KMS-11 (cell line): ENCODE data around the gene PHB1.

Experiments
- H2AFZ ChIP-seq: fragments of 200-600 bp; sonication (generic); 2 replicates; pipeline ENCODE4 v1.6.1; 2016; ENCODE audit warnings: antibody characterized with exemption, mixed run types, low read depth
- H3K27ac ChIP-seq: fragments of 200-600 bp; sonication (generic); 2 replicates; pipeline ENCODE4 v1.6.1; 2016; ENCODE audit warnings: mild to moderate bottlenecking, mixed run types
- H3K27me3 ChIP-seq: fragments of 200-600 bp; sonication (generic); 2 replicates; pipeline ENCODE4 v1.6.1; 2017; ENCODE audit warnings: mild to moderate bottlenecking, low read depth, mixed run types, moderate library complexity; ENCODE audit not compliant: insufficient read depth
- H3K36me3 ChIP-seq: fragments of 200-600 bp; sonication (generic); 2 replicates; pipeline ENCODE4 v1.6.1; 2017; ENCODE audit warnings: mild to moderate bottlenecking, mixed run types; ENCODE audit not compliant: insufficient read depth
- H3K4me1 ChIP-seq: fragments of 200-600 bp; sonication (generic); 2 replicates; pipeline ENCODE4 v1.6.1; 2016; ENCODE audit warnings: mild to moderate bottlenecking, low read depth, mixed run types; ENCODE audit not compliant: poor library complexity, severe bottlenecking
- H3K4me2 ChIP-seq: fragments of 200-600 bp; sonication (generic); 2 replicates; pipeline ENCODE4 v1.7.0; 2016; ENCODE audit warnings: mild to moderate bottlenecking, mixed run types
- H3K4me3 ChIP-seq: fragments of 200-600 bp; sonication (generic); IDR thresholded peaks from 2 replicates; pipeline ENCODE4 v1.6.1; 2017; ENCODE audit warnings: low read depth, low read length, mixed read lengths; ENCODE audit not compliant: insufficient read depth
- H3K79me2 ChIP-seq: fragments of 200-600 bp; sonication (generic); 2 replicates; pipeline ENCODE4 v1.6.1; 2016; ENCODE audit warnings: low read depth, mixed run types; ENCODE audit not compliant: insufficient read depth
- H3K9ac ChIP-seq: fragments of 200-600 bp; sonication (generic); 2 replicates; pipeline ENCODE4 v1.6.1; 2016; ENCODE audit warnings: mild to moderate bottlenecking, mixed run types
- H4K20me1 ChIP-seq: fragments of 200-600 bp; sonication (generic); 2 replicates; pipeline ENCODE4 v1.6.1; 2016; ENCODE audit warnings: mild to moderate bottlenecking, mixed run types; ENCODE audit not compliant: insufficient read depth
- CTCF ChIP-seq: fragments of 200-600 bp; sonication (generic); conservative IDR thresholded peaks from 2 replicates; pipeline ENCODE4 v1.6.1; 2017; ENCODE audit warnings: low read depth, mild to moderate bottlenecking, antibody characterized with exemption, low read length, moderate library complexity, mixed read lengths

Gene PHB1

GRCh38 chr17:49383060-49383459 is 31.6 kb downstream of the PHB1 start:
- no peak overlapping the region for H3K27ac ChIP-seq
- no peak overlapping the region for H3K9ac ChIP-seq
- no peak for TF ChIP-seq CTCF
- H4K20me1 ChIP-seq = no peaks in the 10 kb centered on the region
- no peaks in the 10 kb centered on the region for H3K36me3 ChIP-seq
- H2AFZ ChIP-seq = no peak overlapping the region
- H3K79me2 ChIP-seq = no peaks in the 10 kb centered on the region
- H3K4me3 ChIP-seq = no peak overlapping the region
- H3K4me2 ChIP-seq = no peak overlapping the region
- H3K27me3 ChIP-seq = no peaks in the 10 kb centered on the region
- no peaks in the 10 kb centered on the region for H3K4me1 ChIP-seq

DNA sequence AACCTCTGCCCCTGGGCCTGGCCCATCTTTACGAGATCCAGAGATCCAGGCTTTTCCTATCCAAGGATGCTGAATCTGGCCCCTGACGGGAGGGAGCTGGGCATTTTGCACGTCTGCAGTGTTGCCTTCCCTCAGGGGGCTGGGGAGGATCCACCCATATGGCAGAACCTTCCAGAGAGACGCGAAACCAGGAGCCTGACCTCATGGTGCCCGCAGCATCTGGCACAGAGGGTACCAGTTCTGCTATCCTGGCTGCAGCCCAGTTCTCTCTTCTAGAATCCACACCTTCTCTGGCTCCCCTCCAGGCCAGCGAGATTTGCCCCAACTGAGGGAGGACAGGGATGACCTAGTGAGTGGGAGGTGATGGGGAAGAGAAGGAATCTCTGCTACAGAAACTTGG is 32.1 kb downstream of the PHB1 start:
- TF ChIP-seq CTCF = no peak
- Histone ChIP-seq H3K36me3 (no peaks in the 10 kb centered on the region), H3K4me2 (no peak overlapping the region), H3K9ac (no peak overlapping the region), H3K27me3 (no peaks in the 10 kb centered on the region), H3K79me2 (no peaks in the 10 kb centered on the region), H2AFZ (no peak overlapping the region), H3K27ac (no peak overlapping the region), H4K20me1 (no peaks in the 10 kb centered on the region), H3K4me3 (no peak overlapping the region), H3K4me1 (no peaks in the 10 kb centered on the region)

DNA sequence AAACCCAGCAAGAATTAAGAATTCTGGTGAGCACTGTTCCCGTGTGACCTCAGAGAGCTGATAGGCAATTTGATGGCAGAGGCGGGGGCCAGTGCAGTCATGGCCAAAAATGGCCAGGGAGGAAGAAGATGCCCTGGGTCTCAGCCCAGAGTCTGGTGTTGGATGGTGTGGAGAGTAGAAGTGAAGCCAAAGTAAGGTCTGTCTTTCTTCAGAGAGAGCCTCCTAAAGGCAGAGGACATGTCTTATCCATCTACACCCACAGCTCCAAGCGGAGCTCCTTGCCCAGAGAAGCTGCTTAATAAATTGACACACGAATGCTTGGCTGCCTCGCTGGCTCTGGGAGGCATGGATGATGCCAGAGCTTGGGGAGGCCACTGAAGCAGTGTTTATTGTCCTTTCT is 32.9 kb downstream of the PHB1 start:
- Histone ChIP-seq H3K9ac (no peak overlapping the region), H4K20me1 (no peaks in the 10 kb centered on the region), H3K79me2 (no peaks in the 10 kb centered on the region), H3K36me3 (no peaks in the 10 kb centered on the region), H3K27me3 (no peaks in the 10 kb centered on the region), H3K4me2 (no peak overlapping the region), H3K4me3 (no peak overlapping the region), H3K4me1 (no peaks in the 10 kb centered on the region), H3K27ac (no peak overlapping the region), H2AFZ (no peak overlapping the region)
- no peak for TF ChIP-seq CTCF

DNA sequence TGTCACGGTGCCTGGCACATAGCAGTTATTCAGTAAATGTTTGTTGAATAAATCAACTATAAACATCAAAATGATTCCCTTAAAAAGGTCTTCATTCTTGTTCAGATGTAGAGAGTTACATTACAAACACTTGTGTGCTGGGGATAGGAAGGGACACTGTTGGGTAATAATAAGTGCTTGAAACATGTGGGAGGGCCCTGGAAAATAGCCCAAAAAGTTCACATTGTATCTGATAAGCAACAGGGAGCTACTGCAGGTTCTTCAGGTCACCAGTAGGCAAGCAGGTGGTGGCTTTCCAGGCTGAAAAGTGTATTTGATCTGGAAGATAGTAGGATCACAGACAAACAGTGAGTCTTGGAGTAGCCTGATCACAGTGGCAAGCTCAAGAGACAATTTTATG is 33.6 kb downstream of the PHB1 start:
- TF ChIP-seq CTCF = no peak
- Histone ChIP-seq H3K9ac (no peak overlapping the region), H3K36me3 (no peaks in the 10 kb centered on the region), H3K4me3 (no peak overlapping the region), H3K4me2 (no peak overlapping the region), H4K20me1 (no peaks in the 10 kb centered on the region), H3K27ac (no peak overlapping the region), H2AFZ (no peak overlapping the region), H3K79me2 (no peaks in the 10 kb centered on the region), H3K27me3 (no peaks in the 10 kb centered on the region), H3K4me1 (no peaks in the 10 kb centered on the region)

DNA sequence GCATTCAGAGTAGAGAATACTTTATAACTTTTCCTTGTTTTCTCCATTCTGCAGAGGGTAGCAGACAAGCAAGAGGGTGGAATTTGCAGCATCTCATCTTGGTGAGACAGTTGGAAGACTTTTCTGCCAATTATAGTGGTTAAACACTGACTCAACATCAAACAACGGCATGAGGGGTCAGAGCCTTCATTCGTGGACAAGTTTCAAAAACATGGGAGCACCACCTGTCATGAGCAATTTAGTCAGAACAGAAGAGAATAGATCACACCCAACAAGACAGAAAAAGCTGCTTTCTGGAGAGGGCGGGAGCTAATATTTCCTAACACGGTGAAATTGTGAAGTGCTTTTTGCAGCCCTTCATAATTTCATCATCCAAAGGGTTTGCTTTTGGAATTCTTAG is 34.8 kb downstream of the PHB1 start:
- Histone ChIP-seq H4K20me1 (no peaks in the 10 kb centered on the region), H3K27ac (no peak overlapping the region), H2AFZ (no peak overlapping the region), H3K27me3 (no peaks in the 10 kb centered on the region), H3K79me2 (no peaks in the 10 kb centered on the region), H3K9ac (no peak overlapping the region), H3K4me2 (no peak overlapping the region), H3K36me3 (no peaks in the 10 kb centered on the region), H3K4me1 (no peaks in the 10 kb centered on the region), H3K4me3 (no peak overlapping the region)
- TF ChIP-seq CTCF = no peak
